WTC11 (cell line): ENCODE measurements around the gene RBPJ.

Experiments
- ERG ChIP-seq: fragments of 250-450 bp; sonication (Bioruptor Pico); IDR thresholded peaks from 2 replicates; pipeline ENCODE4 v1.8.0; 2021; ENCODE audit warnings: mild to moderate bottlenecking
- MAX ChIP-seq: sonication (generic); formaldehyde crosslinking; IDR thresholded peaks from 2 replicates; pipeline ENCODE4 v1.8.0; 2022; ENCODE audit warnings: mild to moderate bottlenecking, missing genetic modification reagents
- MXD4 ChIP-seq: fragments of 250-450 bp; sonication (Bioruptor Pico); IDR thresholded peaks from 2 replicates; pipeline ENCODE4 v1.8.0; 2021; ENCODE audit warnings: mild to moderate bottlenecking, moderate library complexity, borderline replicate concordance
- NFYB ChIP-seq: sonication (generic); formaldehyde crosslinking; conservative IDR thresholded peaks from 2 replicates; pipeline ENCODE4 v1.8.0; 2022; ENCODE audit warnings: low read depth, missing genetic modification reagents
- ZNF138 ChIP-seq: sonication (generic); formaldehyde crosslinking; conservative IDR thresholded peaks from 2 replicates; pipeline ENCODE4 v1.8.1; 2022; ENCODE audit warnings: mild to moderate bottlenecking, moderate library complexity, missing genetic modification reagents
- ZNF281 ChIP-seq: sonication (generic); formaldehyde crosslinking; IDR thresholded peaks from 2 replicates; pipeline ENCODE4 v1.8.0; 2023; ENCODE audit warnings: mild to moderate bottlenecking, missing genetic modification reagents
- TF ChIP-seq, protein P1 (sequence below): fragments of 200-600 bp; IDR thresholded peaks from 2 replicates; pipeline ENCODE4 v1.8.0; 2022; ENCODE audit warnings: antibody characterized with exemption

GRCh38 chr4:26452565-26453531 lies 132.0 kb downstream of the RBPJ start:
- no peak for TF ChIP-seq ZNF138 (CRISPR knock-in tag)
- TF ChIP-seq ERG (CRISPR knock-in tag) = no peak
- TF ChIP-seq, protein P1, sequence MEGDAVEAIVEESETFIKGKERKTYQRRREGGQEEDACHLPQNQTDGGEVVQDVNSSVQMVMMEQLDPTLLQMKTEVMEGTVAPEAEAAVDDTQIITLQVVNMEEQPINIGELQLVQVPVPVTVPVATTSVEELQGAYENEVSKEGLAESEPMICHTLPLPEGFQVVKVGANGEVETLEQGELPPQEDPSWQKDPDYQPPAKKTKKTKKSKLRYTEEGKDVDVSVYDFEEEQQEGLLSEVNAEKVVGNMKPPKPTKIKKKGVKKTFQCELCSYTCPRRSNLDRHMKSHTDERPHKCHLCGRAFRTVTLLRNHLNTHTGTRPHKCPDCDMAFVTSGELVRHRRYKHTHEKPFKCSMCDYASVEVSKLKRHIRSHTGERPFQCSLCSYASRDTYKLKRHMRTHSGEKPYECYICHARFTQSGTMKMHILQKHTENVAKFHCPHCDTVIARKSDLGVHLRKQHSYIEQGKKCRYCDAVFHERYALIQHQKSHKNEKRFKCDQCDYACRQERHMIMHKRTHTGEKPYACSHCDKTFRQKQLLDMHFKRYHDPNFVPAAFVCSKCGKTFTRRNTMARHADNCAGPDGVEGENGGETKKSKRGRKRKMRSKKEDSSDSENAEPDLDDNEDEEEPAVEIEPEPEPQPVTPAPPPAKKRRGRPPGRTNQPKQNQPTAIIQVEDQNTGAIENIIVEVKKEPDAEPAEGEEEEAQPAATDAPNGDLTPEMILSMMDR = no peak
- no peak for TF ChIP-seq ZNF281
- no peak for TF ChIP-seq NFYB (CRISPR knock-in tag)
- no peak for TF ChIP-seq MAX
- no peak for TF ChIP-seq MXD4 (CRISPR knock-in tag)
